ENCODE results near the gene GPR35.

Gene GPR35

GRCh38 chr2:240624950-240625621 is at the start of gene GPR35:
GPR35 (plus strand) TSS chr2:240625480; CDS start chr2:240629953, 4,473 bp downstream.
- no peak for DNase-seq

- no peak for DNase-seq
These were observed 49.2 kb upstream of the GPR35 start for GRCh38 chr2:240576036-240576435.

GRCh38 chr2:240576436-240577205 is 48.7 kb upstream of the GPR35 start:
- DNase-seq, result no peak

- DNase-seq, result no peak
These were observed 47.8 kb upstream of the GPR35 start for GRCh38 chr2:240577281-240578109.

- no peak for DNase-seq
These were observed 47.2 kb upstream of the GPR35 start for GRCh38 chr2:240578110-240578450.

GRCh38 chr2:240578488-240578887 is 46.8 kb upstream of the GPR35 start:
- DNase-seq, result no peak

GRCh38 chr2:240579071-240579762 is 46.1 kb upstream of the GPR35 start:
- DNase-seq, result no peak

GRCh38 chr2:240579771-240580614 is 45.3 kb upstream of the GPR35 start:
- no peak for DNase-seq

- DNase-seq, result no peak
These were observed 43.5 kb upstream of the GPR35 start for GRCh38 chr2:240581811-240582210.

- no peak for DNase-seq
These were observed 42.5 kb upstream of the GPR35 start for GRCh38 chr2:240582781-240583180.

- no peak for DNase-seq
These were observed 41.5 kb upstream of the GPR35 start for GRCh38 chr2:240583774-240584173.

- DNase-seq, result no peak
These were observed 40.7 kb upstream of the GPR35 start for GRCh38 chr2:240584486-240585031.

GRCh38 chr2:240585101-240585500 is 40.2 kb upstream of the GPR35 start:
- DNase-seq, result no peak

GRCh38 chr2:240585681-240586197 is 39.5 kb upstream of the GPR35 start:
- DNase-seq, result no peak

- DNase-seq, result peak; percentile 94
These were observed 38.9 kb upstream of the GPR35 start, which contains the start of gene CAPN10 for GRCh38 chr2:240586198-240586918. CAPN10 (plus strand) TSS chr2:240586734; CDS start chr2:240586912, 178 bp downstream.

GRCh38 chr2:240586919-240587800 is 38.1 kb upstream of the GPR35 start:
- peak; percentile 33 for DNase-seq

- DNase-seq, result no peak
These were observed 37.1 kb upstream of the GPR35 start for GRCh38 chr2:240588006-240588655.

- no peak for DNase-seq
These were observed 36.6 kb upstream of the GPR35 start for GRCh38 chr2:240588669-240589068.

GRCh38 chr2:240589375-240589774 is 35.9 kb upstream of the GPR35 start:
- DNase-seq, result no peak
